Fibroblast of mammary gland (primary cell): ENCODE measurements around the gene TMA7B.

ENCODE experiments used
- DNase-seq: peaks from one replicate; pipeline ENCODE4 v3.0.0-alpha.2; 2010; ENCODE audit warnings: low read depth
- H3K4me3 ChIP-seq: 2 replicates; pipeline ENCODE4 v1.5.1; 2011; ENCODE audit warnings: low read depth, mild to moderate bottlenecking, low read length, moderate library complexity; ENCODE audit not compliant: control insufficient read depth
- TF ChIP-seq, protein P1 (sequence below): conservative IDR thresholded peaks from 2 replicates; pipeline ENCODE4 v1.5.1; 2011; ENCODE audit warnings: low read depth, low read length, inconsistent platforms; ENCODE audit not compliant: control insufficient read depth, insufficient read depth

The TMA7B gene

DNA sequence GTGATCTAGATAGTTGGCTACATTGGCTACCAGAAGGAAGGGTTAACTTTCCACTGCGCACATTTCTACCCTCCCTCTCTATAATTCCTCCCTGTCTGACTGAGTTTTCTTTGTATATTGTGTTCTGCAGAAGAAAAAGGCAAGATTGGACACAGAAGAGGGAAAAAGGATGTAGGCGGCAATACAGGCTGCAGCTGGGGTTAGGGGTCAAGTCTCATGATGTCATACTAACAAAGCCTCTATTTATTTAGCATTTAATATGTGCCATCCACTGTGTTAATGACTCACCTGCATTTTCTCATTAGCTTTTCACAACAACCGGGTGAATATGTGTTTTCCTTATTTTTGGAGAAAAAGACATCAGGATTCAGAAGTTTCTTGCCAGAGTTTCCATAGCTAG is 36.5 kb downstream of the TMA7B start:
- TF ChIP-seq, protein P1, sequence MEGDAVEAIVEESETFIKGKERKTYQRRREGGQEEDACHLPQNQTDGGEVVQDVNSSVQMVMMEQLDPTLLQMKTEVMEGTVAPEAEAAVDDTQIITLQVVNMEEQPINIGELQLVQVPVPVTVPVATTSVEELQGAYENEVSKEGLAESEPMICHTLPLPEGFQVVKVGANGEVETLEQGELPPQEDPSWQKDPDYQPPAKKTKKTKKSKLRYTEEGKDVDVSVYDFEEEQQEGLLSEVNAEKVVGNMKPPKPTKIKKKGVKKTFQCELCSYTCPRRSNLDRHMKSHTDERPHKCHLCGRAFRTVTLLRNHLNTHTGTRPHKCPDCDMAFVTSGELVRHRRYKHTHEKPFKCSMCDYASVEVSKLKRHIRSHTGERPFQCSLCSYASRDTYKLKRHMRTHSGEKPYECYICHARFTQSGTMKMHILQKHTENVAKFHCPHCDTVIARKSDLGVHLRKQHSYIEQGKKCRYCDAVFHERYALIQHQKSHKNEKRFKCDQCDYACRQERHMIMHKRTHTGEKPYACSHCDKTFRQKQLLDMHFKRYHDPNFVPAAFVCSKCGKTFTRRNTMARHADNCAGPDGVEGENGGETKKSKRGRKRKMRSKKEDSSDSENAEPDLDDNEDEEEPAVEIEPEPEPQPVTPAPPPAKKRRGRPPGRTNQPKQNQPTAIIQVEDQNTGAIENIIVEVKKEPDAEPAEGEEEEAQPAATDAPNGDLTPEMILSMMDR = no peak
- no peak overlapping the region for H3K4me3 ChIP-seq
- DNase-seq = no peak

DNA sequence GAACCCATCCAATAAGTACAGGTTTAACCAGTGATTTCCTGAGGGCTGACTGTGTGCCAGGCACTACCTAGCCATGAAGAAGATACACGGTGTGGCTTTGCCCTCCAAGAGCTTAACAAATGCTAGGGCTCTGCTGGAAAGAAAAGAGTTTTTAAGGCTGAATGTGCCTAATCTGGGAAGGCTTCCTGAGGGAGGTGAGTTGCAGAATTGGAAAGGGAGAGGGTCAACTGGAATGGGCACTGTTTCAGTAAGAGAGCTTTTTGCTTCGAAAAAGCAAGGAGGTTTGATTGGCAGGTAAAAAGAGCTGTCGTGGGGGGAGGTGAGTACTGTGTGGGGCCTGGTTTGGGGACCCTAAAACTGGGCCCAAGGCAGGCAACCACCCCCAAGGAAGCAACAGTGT is 37.2 kb downstream of the TMA7B start:
- TF ChIP-seq, protein P1 = no peak
- DNase-seq = no peak
- no peak overlapping the region for H3K4me3 ChIP-seq

DNA sequence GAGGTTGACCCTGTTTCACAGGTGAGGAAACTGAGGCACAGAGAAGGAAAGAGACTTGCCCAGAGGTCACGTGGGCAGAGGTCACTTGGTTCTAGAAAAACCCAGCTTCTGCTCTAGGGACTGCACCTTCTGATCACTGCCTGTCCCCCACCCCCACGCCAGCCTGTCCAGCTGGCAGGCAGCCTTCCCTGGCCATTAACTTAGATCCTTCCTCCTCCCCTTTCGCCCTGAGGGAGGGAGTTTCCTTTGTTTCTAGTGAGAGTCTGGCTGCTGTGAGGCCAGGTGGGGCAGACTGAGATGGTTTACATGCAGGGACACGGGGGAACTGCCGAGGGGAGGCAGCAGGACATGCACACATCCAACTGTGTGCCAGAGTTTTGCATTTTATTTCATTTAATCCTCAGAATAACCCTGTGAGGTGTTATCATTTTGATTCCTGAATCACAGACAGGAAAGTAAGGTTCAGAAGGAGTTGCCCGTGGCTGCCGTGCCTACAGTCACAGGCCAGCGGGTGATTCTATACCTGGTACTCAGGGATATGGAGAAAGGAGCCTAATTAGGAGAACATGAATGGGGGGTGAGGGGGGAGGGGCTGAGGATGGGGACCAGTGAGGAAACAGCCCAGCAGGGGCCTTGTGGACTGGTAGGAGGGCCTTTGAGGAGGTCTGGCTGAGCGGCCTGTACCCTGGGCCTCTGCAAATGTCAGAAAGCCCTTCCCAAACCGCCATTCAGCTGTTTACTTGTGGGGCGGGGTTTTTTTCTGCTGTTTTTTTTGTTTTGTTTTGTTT is 37.9 kb downstream of the TMA7B start:
- H3K4me3 ChIP-seq = no peak overlapping the region
- TF ChIP-seq, protein P1 = no peak
- no peak for DNase-seq

DNA sequence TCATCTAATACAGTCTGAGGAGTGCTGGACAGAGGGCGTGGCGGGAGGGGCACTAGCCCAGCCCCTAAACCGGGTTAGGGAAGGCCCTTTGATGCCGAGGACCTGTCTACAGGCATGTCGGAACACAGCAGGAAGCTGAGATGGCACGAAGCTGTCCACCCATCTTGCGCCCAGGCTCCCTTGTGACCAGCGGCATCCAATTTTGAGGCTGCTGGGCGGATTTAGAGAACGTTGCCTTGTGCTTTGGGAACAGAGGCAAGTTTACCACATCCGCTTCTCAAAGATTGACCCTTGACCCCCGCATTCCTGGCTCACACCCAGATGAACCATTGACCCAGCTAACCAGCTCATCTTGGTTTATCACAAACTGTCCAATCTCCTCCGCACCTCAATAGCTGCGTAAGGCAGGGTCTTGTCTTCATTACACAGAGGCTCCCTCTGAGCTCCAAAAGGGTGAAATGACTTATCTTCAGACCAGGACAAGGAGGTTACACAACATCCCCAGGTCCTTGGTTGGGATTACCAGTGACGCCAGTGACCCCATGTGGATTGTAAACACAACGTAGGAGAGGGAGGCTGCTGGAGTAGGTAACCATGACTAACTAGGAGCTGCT is 39.1 kb downstream of the TMA7B start:
- no peak overlapping the region for H3K4me3 ChIP-seq
- DNase-seq = peak; percentile 61
- TF ChIP-seq, protein P1 = no peak

DNA sequence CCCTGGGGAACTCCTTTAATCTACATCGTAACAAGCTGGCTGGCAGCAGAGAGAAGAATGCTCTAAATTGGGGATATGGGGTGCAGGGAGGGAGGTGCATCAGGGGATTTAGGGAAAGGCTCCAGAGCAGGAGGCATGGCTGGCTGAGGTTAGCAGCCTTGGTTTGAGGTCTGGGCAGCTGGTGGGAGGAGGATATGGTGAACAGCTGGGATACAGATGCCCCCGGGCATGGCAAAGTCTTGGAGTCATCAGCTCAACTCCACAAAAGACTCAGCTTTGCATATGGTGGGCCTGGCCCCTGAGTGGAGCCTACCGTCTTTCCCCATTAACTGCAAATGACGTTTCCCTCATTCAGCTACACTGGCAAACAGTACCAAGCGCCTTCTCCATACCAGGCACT is 40.0 kb downstream of the TMA7B start:
- no peak overlapping the region for H3K4me3 ChIP-seq
- TF ChIP-seq, protein P1 = no peak
- no peak for DNase-seq

DNA sequence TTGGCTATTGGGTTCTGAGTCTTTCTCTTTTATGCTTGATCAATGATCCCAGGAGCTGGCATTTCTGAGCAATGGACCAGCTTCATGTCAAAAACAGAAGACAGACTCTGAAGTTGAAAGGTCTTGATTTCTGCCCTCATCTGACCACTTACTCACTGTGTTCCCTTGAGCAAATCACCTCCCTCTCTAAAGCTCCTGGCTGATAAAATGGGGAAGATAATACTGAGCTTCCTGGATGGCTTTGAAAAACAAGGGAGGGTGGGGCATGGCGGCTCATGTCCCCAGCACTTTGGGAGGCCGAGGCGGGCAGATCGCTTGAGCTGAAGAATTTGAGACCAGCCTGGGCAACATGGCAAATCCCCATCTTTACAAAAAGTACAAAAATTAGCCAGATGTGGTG is 40.9 kb downstream of the TMA7B start:
- TF ChIP-seq, protein P1 = no peak
- no peak for DNase-seq
- no peak overlapping the region for H3K4me3 ChIP-seq
